CD4-positive, alpha-beta T cell treated with Interleukin-2 at 100 ng/mL for 4 hours (primary cell): ENCODE measurements around the gene MGRN1.

ENCODE experiments used
- DNase-seq: peaks from one replicate; pipeline ENCODE4 v3.0.0-alpha.2; 2020; ENCODE audit warnings: low spot score

Gene MGRN1

GRCh38 chr16:4687946-4688673, 63.5 kb downstream of the MGRN1 start:
- no peak for DNase-seq

- no peak for DNase-seq
Observed at GRCh38 chr16:4688674-4689045, 64.0 kb downstream of the MGRN1 start.

- DNase-seq = no peak
Observed at GRCh38 chr16:4689091-4689671, 64.6 kb downstream of the MGRN1 start.

- DNase-seq = no peak
Observed at GRCh38 chr16:4689864-4690704, 65.5 kb downstream of the MGRN1 start.

- no peak for DNase-seq
Observed at GRCh38 chr16:4690946-4691665, 66.5 kb downstream of the MGRN1 start.

GRCh38 chr16:4691666-4692412, 67.2 kb downstream of the MGRN1 start:
- DNase-seq = no peak

GRCh38 chr16:4692460-4693295, 68.1 kb downstream of the MGRN1 start:
- DNase-seq = no peak

GRCh38 chr16:4693296-4693955, 68.8 kb downstream of the MGRN1 start, which contains the start of gene NUDT16L1:
Gene NUDT16L1, plus strand, starts transcription at chr16:4693562. Its CDS starts 165 bp downstream, at chr16:4693727.
- peak; percentile 96 for DNase-seq

- peak; percentile 59 for DNase-seq
Observed at GRCh38 chr16:4693956-4694641, 69.5 kb downstream of the MGRN1 start.

GRCh38 chr16:4694642-4695451, 70.2 kb downstream of the MGRN1 start:
- no peak for DNase-seq

- DNase-seq = no peak
Observed at GRCh38 chr16:4695473-4696171, 71.0 kb downstream of the MGRN1 start.

GRCh38 chr16:4696172-4696904, 71.7 kb downstream of the MGRN1 start:
- no peak for DNase-seq

GRCh38 chr16:4696905-4697847, 72.5 kb downstream of the MGRN1 start:
- DNase-seq = no peak

- DNase-seq = no peak
Observed at GRCh38 chr16:4697848-4698291, 73.2 kb downstream of the MGRN1 start.

GRCh38 chr16:4698321-4699045, 73.9 kb downstream of the MGRN1 start:
- DNase-seq = no peak
